ENCODE data around the gene SH3RF1.

SH3RF1 gene

GRCh38 chr4:169090484-169091215 lies 180.1 kb downstream of the SH3RF1 start:
- peaks cover 30% of the 10 kb centered on the region for H3K4me1 ChIP-seq (ENCODE audit: low read length)
- peaks cover 25% of the 10 kb centered on the region for H3K27me3 ChIP-seq (ENCODE audit: low read depth, low read length)
- no peak overlapping the region for H3K4me3 ChIP-seq (ENCODE audit: low read length)
- H3K4me2 ChIP-seq (ENCODE audit: low read length): no peak overlapping the region
- H3K9ac ChIP-seq (ENCODE audit: low read length): no peak overlapping the region
- H3K27ac ChIP-seq (ENCODE audit: low read length): no peak overlapping the region
- H3K79me2 ChIP-seq (ENCODE audit: low read length): no peaks in the 10 kb centered on the region
- H3K9me3 ChIP-seq (ENCODE audit: insufficient read depth, low read length): peaks cover 31% of the 10 kb centered on the region; the same call in 1 of the 2 replicates
- no peak overlapping the region for H2AFZ ChIP-seq (ENCODE audit: low read depth, low read length)
- peaks cover 9% of the 10 kb centered on the region; the same call in 1 of the 2 replicates for H4K20me1 ChIP-seq (ENCODE audit: insufficient read depth, low read length)
- TF ChIP-seq EZH2phosphoT487 (IDR thresholded peaks at IDR 0.05; ENCODE audit: low read depth): no peak
- TF ChIP-seq CTCF (IDR thresholded peaks at IDR 0.05; ENCODE audit: low read depth, low read length): no peak
- H3K36me3 ChIP-seq (replicated peaks; ENCODE audit: low read depth, low read length): peaks cover 11% of the 10 kb centered on the region

GRCh38 chr4:169089004-169089403 lies 181.8 kb downstream of the SH3RF1 start:
- Histone ChIP-seq H2AFZ (ENCODE audit: low read depth, low read length) (no peak overlapping the region), H3K27ac (ENCODE audit: low read length) (no peak overlapping the region), H3K9me3 (ENCODE audit: insufficient read depth, low read length) (peaks cover 31% of the 10 kb centered on the region; the same call in 1 of the 2 replicates), H3K4me1 (ENCODE audit: low read length) (peaks cover 14% of the 10 kb centered on the region), H3K27me3 (ENCODE audit: low read depth, low read length) (peaks cover 22% of the 10 kb centered on the region), H3K36me3 (replicated peaks; ENCODE audit: low read depth, low read length) (peaks cover 11% of the 10 kb centered on the region), H4K20me1 (ENCODE audit: insufficient read depth, low read length) (no peaks in the 10 kb centered on the region), H3K4me2 (ENCODE audit: low read length) (no peak overlapping the region), H3K9ac (ENCODE audit: low read length) (no peak overlapping the region), H3K79me2 (ENCODE audit: low read length) (no peaks in the 10 kb centered on the region), H3K4me3 (ENCODE audit: low read length) (no peak overlapping the region)
- no peak for TF ChIP-seq EZH2phosphoT487 (IDR thresholded peaks at IDR 0.05; ENCODE audit: low read depth)
- no peak for TF ChIP-seq CTCF (IDR thresholded peaks at IDR 0.05; ENCODE audit: low read depth, low read length)

- Histone ChIP-seq H3K9me3 (ENCODE audit: insufficient read depth, low read length) (peaks cover 7% of the 10 kb centered on the region; the same call in 1 of the 2 replicates), H3K4me1 (ENCODE audit: low read length) (peaks cover 9% of the 10 kb centered on the region), H3K36me3 (replicated peaks; ENCODE audit: low read depth, low read length) (no peaks in the 10 kb centered on the region), H3K9ac (ENCODE audit: low read length) (no peak overlapping the region), H4K20me1 (ENCODE audit: insufficient read depth, low read length) (no peaks in the 10 kb centered on the region), H3K4me2 (ENCODE audit: low read length) (no peak overlapping the region), H2AFZ (ENCODE audit: low read depth, low read length) (no peak overlapping the region), H3K79me2 (ENCODE audit: low read length) (no peaks in the 10 kb centered on the region), H3K27me3 (ENCODE audit: low read depth, low read length) (no peaks in the 10 kb centered on the region), H3K4me3 (ENCODE audit: low read length) (no peak overlapping the region), H3K27ac (ENCODE audit: low read length) (no peak overlapping the region)
- TF ChIP-seq EZH2phosphoT487 (IDR thresholded peaks at IDR 0.05; ENCODE audit: low read depth) (no peak), CTCF (IDR thresholded peaks at IDR 0.05; ENCODE audit: low read depth, low read length) (no peak)
Measured at GRCh38 chr4:169084954-169085353, 185.8 kb downstream of the SH3RF1 start.

- no peak overlapping the region for H3K4me3 ChIP-seq (ENCODE audit: low read length)
- no peak overlapping the region for H3K27ac ChIP-seq (ENCODE audit: low read length)
- H4K20me1 ChIP-seq (ENCODE audit: insufficient read depth, low read length): no peaks in the 10 kb centered on the region
- H3K27me3 ChIP-seq (ENCODE audit: low read depth, low read length): no peaks in the 10 kb centered on the region
- H2AFZ ChIP-seq (ENCODE audit: low read depth, low read length): no peak overlapping the region
- TF ChIP-seq EZH2phosphoT487 (IDR thresholded peaks at IDR 0.05; ENCODE audit: low read depth): no peak
- TF ChIP-seq CTCF (IDR thresholded peaks at IDR 0.05; ENCODE audit: low read depth, low read length): no peak
- no peaks in the 10 kb centered on the region for H3K79me2 ChIP-seq (ENCODE audit: low read length)
- no peaks in the 10 kb centered on the region for H3K9me3 ChIP-seq (ENCODE audit: insufficient read depth, low read length)
- H3K4me2 ChIP-seq (ENCODE audit: low read length): peak overlapping the region; percentile 51
- H3K36me3 ChIP-seq (replicated peaks; ENCODE audit: low read depth, low read length): no peaks in the 10 kb centered on the region
- H3K9ac ChIP-seq (ENCODE audit: low read length): no peak overlapping the region
- peaks cover 9% of the 10 kb centered on the region for H3K4me1 ChIP-seq (ENCODE audit: low read length)
Measured at GRCh38 chr4:169080981-169081380, 189.8 kb downstream of the SH3RF1 start.
